GM18870 (cell line): ENCODE data around the gene CEP76.
A peak's percentile ranks its signal among the peaks of the same experiment; 100 is the strongest.

Experiments
- ATAC-seq: cut with Tn5 transposase; IDR thresholded peaks from one replicate; pipeline ENCODE4 v1.9.1; 2021; ENCODE audit warnings: moderate library complexity; ENCODE audit not compliant: unreplicated experiment

The CEP76 gene

GRCh38 chr18:12702221-12703095 is at the start of gene CEP76, which contains the start of gene PSMG2:
CEP76 (minus strand) TSS chr18:12702723; CDS start chr18:12702548, 175 bp downstream.
PSMG2 (plus strand) TSS chr18:12703042; CDS start chr18:12703108, 66 bp downstream.
- peak; percentile 53 for ATAC-seq

- ATAC-seq = no peak
These were observed 49.4 kb upstream of the CEP76 start for GRCh38 chr18:12751891-12752290.

- no peak for ATAC-seq
These were observed 49.0 kb upstream of the CEP76 start for GRCh38 chr18:12751503-12751884.

GRCh38 chr18:12750715-12751502 is 48.4 kb upstream of the CEP76 start:
- no peak for ATAC-seq

- no peak for ATAC-seq
These were observed 47.7 kb upstream of the CEP76 start for GRCh38 chr18:12750076-12750714.

DNA sequence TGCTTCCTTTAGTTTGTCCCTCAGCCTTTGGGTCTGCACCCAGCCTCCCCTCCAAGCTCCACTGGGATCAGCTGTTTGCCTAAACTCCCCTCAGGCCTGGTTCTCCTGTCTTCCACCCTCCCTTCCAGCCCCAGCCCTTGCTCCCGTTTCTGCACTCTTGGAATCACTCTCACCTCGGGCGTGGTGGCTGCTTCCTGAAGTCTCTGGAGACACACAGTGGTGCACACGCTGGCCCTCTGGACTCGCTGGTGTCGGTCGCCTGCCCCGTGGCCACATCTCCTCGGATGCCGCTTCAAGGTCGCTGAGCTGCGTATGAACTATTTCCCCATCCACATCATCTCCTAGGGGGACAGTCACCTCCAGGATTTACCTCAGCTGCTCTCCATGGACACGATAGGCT is 46.6 kb upstream of the CEP76 start:
- no peak for ATAC-seq

- no peak for ATAC-seq
These were observed 46.1 kb upstream of the CEP76 start for GRCh38 chr18:12748671-12749070.

- ATAC-seq = no peak
These were observed 45.2 kb upstream of the CEP76 start for GRCh38 chr18:12747530-12748315.

DNA sequence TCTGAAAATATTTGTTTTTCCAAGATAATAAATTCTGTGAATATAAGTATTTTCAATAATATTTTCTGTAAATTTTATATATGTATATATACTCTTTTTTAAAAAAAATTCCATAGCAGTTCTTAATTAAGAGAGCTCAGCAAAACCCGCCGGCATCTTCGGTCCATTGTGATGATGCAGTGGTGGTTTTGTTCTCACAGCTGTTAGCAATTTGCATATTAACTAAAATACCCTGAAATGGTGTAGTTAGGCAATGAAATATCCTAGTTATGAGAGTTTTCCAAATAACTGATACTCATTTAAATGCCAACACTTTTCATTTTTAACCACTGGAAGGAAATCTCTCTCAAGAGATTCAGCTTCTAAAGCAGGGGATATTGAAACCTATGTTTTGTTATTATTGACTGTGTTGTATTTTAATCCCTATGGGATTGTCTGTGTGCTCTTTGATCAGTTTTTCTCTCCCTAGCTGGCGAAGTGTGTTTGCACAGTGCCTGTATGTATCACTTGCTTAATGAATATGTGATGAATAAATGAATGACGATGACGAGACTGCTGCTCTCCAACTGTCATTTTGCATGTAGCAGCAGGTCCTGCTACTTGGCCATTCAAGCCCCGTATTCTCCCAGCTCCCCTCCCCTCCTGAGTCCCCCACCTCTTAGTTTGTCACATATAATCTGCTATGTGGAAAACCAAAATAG is 42.7 kb upstream of the CEP76 start:
- ATAC-seq = no peak

DNA sequence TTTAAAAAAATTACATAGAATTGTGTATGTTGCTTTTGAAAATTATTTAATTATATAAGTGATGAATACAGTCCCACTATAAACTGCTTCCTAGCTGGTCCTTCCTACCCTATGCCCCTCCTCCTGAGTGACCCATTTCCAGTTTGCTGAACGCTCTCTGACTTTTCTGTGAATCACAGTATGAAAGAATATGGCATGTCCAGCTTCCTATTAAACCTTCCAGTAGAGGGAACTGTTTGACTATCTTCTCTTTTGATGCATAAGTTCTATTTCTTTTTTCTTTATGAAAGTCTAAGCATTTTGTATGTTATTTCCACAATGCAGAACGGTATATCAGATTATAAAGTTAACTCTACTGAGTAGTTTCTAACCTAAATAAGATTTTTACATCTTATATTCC is 41.6 kb upstream of the CEP76 start:
- ATAC-seq = no peak

- no peak for ATAC-seq
These were observed 39.9 kb upstream of the CEP76 start for GRCh38 chr18:12742453-12742852.

- no peak for ATAC-seq
These were observed 38.8 kb upstream of the CEP76 start for GRCh38 chr18:12741351-12741750.

- no peak for ATAC-seq
These were observed 34.9 kb upstream of the CEP76 start for GRCh38 chr18:12737243-12737902.

GRCh38 chr18:12726774-12727550 is 24.4 kb upstream of the CEP76 start:
- no peak for ATAC-seq

GRCh38 chr18:12726331-12726730 is 23.8 kb upstream of the CEP76 start:
- no peak for ATAC-seq

DNA sequence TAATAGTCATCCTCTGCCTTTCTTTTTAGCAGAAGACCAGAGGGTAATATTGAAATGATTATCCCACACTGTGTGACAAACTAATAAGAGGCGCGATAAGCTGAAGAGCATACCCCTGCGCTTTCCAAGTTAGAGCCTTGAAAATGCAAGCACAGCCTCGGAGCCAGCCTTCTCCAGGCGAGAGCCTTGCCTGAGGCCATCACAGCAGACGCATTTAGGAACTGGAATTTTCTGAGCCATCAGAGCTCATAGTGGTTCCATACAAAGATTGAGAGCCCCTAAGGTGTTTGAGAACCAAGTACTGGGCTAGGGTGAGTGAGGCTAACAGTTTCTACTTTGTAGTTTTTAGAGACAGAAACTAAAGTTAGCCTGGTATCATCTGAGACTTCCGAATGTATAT is 20.2 kb upstream of the CEP76 start:
- no peak for ATAC-seq

DNA sequence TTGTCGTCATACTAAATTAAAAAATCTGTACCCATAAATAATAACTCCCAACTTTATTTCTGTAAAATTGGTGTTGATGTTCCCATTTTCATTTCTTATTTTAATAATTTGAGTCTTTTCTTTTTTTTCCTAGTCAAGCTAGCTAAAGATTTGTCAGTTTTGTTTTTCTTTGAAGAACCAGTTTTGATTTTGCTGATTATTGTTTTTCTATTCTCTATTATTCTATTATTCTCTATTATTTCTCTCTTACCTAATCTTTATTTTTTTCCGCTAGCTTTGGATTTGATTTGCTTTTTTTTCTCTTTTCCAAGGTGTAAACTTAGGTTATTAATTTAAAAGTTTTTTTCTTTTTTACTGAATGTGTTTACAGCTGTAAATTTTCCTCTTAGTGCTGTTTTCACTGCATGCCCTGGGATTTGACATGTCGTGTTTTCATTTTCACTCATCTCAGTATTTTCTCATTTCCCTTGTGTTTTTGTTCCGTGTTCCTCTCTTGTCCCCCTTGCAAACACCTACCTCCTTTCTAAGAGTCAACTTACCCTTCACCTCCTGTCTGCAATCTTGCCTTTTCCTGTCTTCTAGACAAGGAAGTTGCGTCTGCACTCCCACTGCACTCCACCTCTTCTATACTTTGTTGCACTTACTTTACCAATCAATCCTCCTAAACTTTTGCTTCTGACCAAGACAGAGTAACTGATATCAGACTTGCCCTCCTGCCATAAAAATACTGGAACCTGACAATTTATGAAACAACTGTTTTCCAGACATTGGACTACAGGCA is 19.2 kb upstream of the CEP76 start:
- ATAC-seq = no peak

DNA sequence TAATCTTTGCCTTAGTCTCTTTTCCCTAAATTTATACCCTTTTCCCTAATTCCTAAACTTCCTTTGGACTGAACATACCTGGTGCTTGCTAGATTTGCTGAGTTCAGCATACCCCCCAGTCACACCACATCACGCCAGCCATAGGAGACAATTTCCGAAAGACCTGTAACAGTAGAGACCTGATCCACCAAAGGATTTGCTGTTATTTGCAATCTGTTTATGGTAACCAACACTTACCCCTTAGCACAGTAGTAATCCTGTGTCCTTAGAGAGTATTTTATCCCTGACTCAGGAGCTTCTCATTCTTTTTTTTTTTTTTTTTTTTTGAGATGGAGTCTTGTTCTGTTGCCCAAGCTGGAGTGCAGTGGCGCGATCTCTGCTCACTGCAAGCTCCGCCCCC is 8.9 kb upstream of the CEP76 start:
- ATAC-seq = no peak
